KMS-11 (cell line): ENCODE measurements around the gene CELF4.

Experiments
- H2AFZ ChIP-seq: fragments of 200-600 bp; sonication (generic); 2 replicates; pipeline ENCODE4 v1.6.1; 2016; ENCODE audit warnings: antibody characterized with exemption, mixed run types, low read depth
- H3K27ac ChIP-seq: fragments of 200-600 bp; sonication (generic); 2 replicates; pipeline ENCODE4 v1.6.1; 2016; ENCODE audit warnings: mild to moderate bottlenecking, mixed run types
- H3K27me3 ChIP-seq: fragments of 200-600 bp; sonication (generic); 2 replicates; pipeline ENCODE4 v1.6.1; 2017; ENCODE audit warnings: mild to moderate bottlenecking, low read depth, mixed run types, moderate library complexity; ENCODE audit not compliant: insufficient read depth
- H3K36me3 ChIP-seq: fragments of 200-600 bp; sonication (generic); 2 replicates; pipeline ENCODE4 v1.6.1; 2017; ENCODE audit warnings: mild to moderate bottlenecking, mixed run types; ENCODE audit not compliant: insufficient read depth
- H3K4me1 ChIP-seq: fragments of 200-600 bp; sonication (generic); 2 replicates; pipeline ENCODE4 v1.6.1; 2016; ENCODE audit warnings: mild to moderate bottlenecking, low read depth, mixed run types; ENCODE audit not compliant: poor library complexity, severe bottlenecking
- H3K4me2 ChIP-seq: fragments of 200-600 bp; sonication (generic); 2 replicates; pipeline ENCODE4 v1.7.0; 2016; ENCODE audit warnings: mild to moderate bottlenecking, mixed run types
- H3K4me3 ChIP-seq: fragments of 200-600 bp; sonication (generic); IDR thresholded peaks from 2 replicates; pipeline ENCODE4 v1.6.1; 2017; ENCODE audit warnings: low read depth, low read length, mixed read lengths; ENCODE audit not compliant: insufficient read depth
- H3K79me2 ChIP-seq: fragments of 200-600 bp; sonication (generic); 2 replicates; pipeline ENCODE4 v1.6.1; 2016; ENCODE audit warnings: low read depth, mixed run types; ENCODE audit not compliant: insufficient read depth
- H3K9ac ChIP-seq: fragments of 200-600 bp; sonication (generic); 2 replicates; pipeline ENCODE4 v1.6.1; 2016; ENCODE audit warnings: mild to moderate bottlenecking, mixed run types
- H4K20me1 ChIP-seq: fragments of 200-600 bp; sonication (generic); 2 replicates; pipeline ENCODE4 v1.6.1; 2016; ENCODE audit warnings: mild to moderate bottlenecking, mixed run types; ENCODE audit not compliant: insufficient read depth
- TF ChIP-seq, protein P1 (sequence below): fragments of 200-600 bp; sonication (generic); conservative IDR thresholded peaks from 2 replicates; pipeline ENCODE4 v1.6.1; 2017; ENCODE audit warnings: low read depth, mild to moderate bottlenecking, antibody characterized with exemption, low read length, moderate library complexity, mixed read lengths

Gene CELF4

DNA sequence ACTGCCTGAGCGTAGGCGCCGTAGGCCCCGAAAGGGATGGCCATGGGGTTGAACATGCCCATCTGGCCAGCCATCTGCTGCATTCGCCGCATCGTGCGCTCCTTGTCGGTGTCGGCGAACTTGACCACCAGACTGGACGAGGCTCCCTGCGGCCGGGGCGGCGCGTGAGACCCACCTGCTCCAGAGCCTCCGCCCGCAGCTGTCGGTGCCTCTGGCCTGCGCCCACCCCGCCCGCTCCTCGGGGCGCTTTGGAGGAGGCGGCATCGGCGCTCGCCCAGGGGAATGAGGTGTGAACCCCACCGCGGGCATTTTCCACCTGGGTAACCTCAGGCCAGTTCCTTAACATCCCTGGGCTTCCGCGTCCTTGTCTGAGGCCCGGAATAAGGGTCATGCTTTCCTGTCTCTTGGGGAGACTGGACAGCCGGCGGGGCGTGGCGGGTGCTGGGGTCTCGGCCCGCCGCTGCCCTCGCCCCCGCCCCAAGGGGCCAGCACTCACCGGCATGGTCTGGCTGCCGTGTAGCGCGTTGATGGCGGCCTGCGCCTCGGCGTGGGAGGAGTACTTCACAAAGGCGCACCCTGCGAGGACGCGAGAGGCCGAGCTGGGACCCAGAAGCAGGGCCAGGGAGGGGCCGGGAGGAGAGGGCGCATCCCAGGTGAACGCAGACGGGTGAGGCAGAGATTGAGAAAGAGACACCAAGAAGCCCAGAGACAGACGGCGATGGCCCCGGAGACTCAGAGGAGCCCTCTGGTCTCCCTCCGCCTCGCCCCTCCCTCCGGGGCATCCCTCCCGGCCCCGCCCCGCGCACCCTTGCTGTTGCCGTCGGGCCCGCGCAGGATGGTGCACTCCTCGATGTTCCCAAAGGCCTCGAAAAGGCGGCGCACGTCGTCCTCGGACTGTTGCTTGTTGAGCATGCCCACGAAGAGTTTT, 291.0 kb downstream of the CELF4 start:
- H3K36me3 ChIP-seq: no peaks in the 10 kb centered on the region
- no peak overlapping the region for H3K4me2 ChIP-seq
- H2AFZ ChIP-seq: no peak overlapping the region
- no peak overlapping the region for H3K27ac ChIP-seq
- no peak overlapping the region for H3K9ac ChIP-seq
- no peaks in the 10 kb centered on the region for H4K20me1 ChIP-seq
- H3K79me2 ChIP-seq: no peaks in the 10 kb centered on the region
- H3K27me3 ChIP-seq: no peaks in the 10 kb centered on the region
- TF ChIP-seq, protein P1, sequence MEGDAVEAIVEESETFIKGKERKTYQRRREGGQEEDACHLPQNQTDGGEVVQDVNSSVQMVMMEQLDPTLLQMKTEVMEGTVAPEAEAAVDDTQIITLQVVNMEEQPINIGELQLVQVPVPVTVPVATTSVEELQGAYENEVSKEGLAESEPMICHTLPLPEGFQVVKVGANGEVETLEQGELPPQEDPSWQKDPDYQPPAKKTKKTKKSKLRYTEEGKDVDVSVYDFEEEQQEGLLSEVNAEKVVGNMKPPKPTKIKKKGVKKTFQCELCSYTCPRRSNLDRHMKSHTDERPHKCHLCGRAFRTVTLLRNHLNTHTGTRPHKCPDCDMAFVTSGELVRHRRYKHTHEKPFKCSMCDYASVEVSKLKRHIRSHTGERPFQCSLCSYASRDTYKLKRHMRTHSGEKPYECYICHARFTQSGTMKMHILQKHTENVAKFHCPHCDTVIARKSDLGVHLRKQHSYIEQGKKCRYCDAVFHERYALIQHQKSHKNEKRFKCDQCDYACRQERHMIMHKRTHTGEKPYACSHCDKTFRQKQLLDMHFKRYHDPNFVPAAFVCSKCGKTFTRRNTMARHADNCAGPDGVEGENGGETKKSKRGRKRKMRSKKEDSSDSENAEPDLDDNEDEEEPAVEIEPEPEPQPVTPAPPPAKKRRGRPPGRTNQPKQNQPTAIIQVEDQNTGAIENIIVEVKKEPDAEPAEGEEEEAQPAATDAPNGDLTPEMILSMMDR: no peak
- H3K4me3 ChIP-seq: no peak overlapping the region
- no peaks in the 10 kb centered on the region for H3K4me1 ChIP-seq

DNA sequence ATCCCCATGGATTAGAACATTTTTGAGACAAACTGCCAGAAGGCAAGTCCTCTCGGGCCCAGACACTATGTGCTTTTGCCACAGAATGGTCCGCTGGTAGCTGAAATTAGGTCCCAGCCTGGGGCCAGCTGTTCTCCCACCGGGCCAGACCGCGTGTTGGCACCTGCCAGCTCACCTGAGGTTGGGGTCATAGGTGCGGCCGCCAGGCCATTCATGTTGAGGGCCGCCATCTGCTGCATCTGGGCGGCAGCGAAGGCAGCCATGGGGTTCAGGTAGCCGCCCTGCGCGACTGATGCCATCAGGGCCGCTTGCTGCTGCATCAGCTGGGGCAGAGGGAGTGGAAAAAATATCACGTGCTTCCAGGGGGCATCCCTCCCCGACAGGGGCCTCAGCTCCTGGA, 292.8 kb downstream of the CELF4 start:
- H3K27me3 ChIP-seq: no peaks in the 10 kb centered on the region
- H3K4me2 ChIP-seq: no peak overlapping the region
- H3K36me3 ChIP-seq: no peaks in the 10 kb centered on the region
- no peaks in the 10 kb centered on the region for H3K4me1 ChIP-seq
- no peak overlapping the region for H2AFZ ChIP-seq
- H3K9ac ChIP-seq: no peak overlapping the region
- no peaks in the 10 kb centered on the region for H3K79me2 ChIP-seq
- no peaks in the 10 kb centered on the region for H4K20me1 ChIP-seq
- TF ChIP-seq, protein P1: no peak
- H3K4me3 ChIP-seq: no peak overlapping the region
- H3K27ac ChIP-seq: no peak overlapping the region

DNA sequence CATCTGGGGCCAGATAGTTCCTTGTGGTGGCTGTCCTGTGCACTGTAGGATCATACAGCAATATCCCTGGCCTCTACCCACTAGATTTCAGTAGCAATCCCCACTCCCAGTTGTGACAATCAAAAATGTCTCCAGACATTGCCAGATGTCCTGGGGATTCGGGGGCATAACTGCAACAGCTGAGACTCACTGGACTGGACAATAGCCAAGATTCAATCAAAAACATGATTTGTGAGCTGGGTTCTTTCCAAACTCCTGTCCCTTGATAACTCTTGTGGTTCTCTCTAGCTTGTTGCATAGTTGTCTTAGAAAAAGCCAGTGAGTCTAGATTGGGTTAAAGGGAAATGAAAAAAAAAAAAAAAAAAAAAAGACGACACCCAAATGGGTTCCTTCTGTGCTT, 293.4 kb downstream of the CELF4 start:
- H3K27ac ChIP-seq: no peak overlapping the region
- H4K20me1 ChIP-seq: no peaks in the 10 kb centered on the region
- H3K36me3 ChIP-seq: no peaks in the 10 kb centered on the region
- H2AFZ ChIP-seq: no peak overlapping the region
- TF ChIP-seq, protein P1: no peak
- H3K4me1 ChIP-seq: no peaks in the 10 kb centered on the region
- H3K27me3 ChIP-seq: no peaks in the 10 kb centered on the region
- H3K4me2 ChIP-seq: no peak overlapping the region
- no peaks in the 10 kb centered on the region for H3K79me2 ChIP-seq
- no peak overlapping the region for H3K4me3 ChIP-seq
- H3K9ac ChIP-seq: no peak overlapping the region

DNA sequence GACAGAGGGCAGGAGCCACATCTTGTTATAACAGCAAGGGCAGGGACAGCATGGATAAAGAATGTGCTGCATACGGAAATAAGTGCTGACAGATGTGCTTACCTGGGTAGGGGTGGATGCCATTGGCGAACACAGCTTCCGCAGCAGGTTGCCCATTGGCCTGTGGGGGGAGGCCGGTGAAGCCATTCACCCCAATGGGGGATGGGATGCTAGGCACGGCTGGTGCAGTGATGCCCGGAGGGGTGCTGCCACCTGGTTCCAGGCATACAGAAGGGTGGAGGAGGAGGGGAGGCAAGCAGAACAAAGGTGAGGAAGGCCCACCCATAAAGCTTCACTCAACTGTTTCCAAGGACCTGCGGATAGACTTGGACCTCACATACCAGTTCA, 294.9 kb downstream of the CELF4 start:
- H3K4me2 ChIP-seq: no peak overlapping the region
- H2AFZ ChIP-seq: no peak overlapping the region
- H3K79me2 ChIP-seq: no peaks in the 10 kb centered on the region
- H3K4me1 ChIP-seq: no peaks in the 10 kb centered on the region
- H3K9ac ChIP-seq: no peak overlapping the region
- H3K36me3 ChIP-seq: no peaks in the 10 kb centered on the region
- H3K27ac ChIP-seq: no peak overlapping the region
- H4K20me1 ChIP-seq: no peaks in the 10 kb centered on the region
- TF ChIP-seq, protein P1: no peak
- H3K4me3 ChIP-seq: no peak overlapping the region
- no peaks in the 10 kb centered on the region for H3K27me3 ChIP-seq
